Bronchial epithelial cell (primary cell): ENCODE results near the gene SYT15. TPM values are rescaled to one million over a fixed set of nuclear protein-coding genes. Genes with fewer than 3 reads are reported as not detected.
"Not testable (repeated sequence)": the region's sequence is repeated elsewhere in the genome, so short reads cannot be mapped to it uniquely, and the experiment has no call there.

ENCODE experiments used
- DNase-seq: peaks from one replicate; pipeline ENCODE4 v3.0.0-alpha.2; 2010; ENCODE audit warnings: low read depth
- FAIRE-seq: peaks from 2 replicates; lab custom pipeline; 2011; peaks lifted over from hg19 to GRCh38; lab: Jason Lieb, UNC
- H3K27me3 ChIP-seq: 2 replicates; pipeline ENCODE4 v1.5.1; 2011; ENCODE audit warnings: low read length; ENCODE audit not compliant: control insufficient read depth, insufficient read depth
- H3K36me3 ChIP-seq: 2 replicates; pipeline ENCODE4 v1.5.1; 2011; ENCODE audit warnings: low read length; ENCODE audit not compliant: control insufficient read depth, insufficient read depth
- H3K4me3 ChIP-seq: 2 replicates; pipeline ENCODE4 v1.5.1; 2011; ENCODE audit warnings: mild to moderate bottlenecking, low read depth, low read length, control low read depth
- total RNA-seq: library from RNA; depleted of rRNA; stranded (reverse); fragments of >200 nt; gene quantifications from 2 replicates; pipeline ENCODE4 v1.2.1, GENCODE V29; 2014

SYT15 gene
- total RNA-seq, 1 donor from 2014 or later, result under 0.01 TPM

- not testable (repeated sequence) for H3K4me3 ChIP-seq, H3K36me3 ChIP-seq, DNase-seq, FAIRE-seq, H3K27me3 ChIP-seq
Observed at GRCh38 chr10:46585246-46585645, 6.3 kb downstream of the SYT15 start.

GRCh38 chr10:46587546-46587945 is 8.6 kb downstream of the SYT15 start:
- not testable (repeated sequence) for DNase-seq, H3K4me3 ChIP-seq, FAIRE-seq, H3K36me3 ChIP-seq, H3K27me3 ChIP-seq

GRCh38 chr10:46588221-46588620 is 9.3 kb downstream of the SYT15 start:
- not testable (repeated sequence) for DNase-seq, H3K4me3 ChIP-seq, H3K36me3 ChIP-seq, H3K27me3 ChIP-seq, FAIRE-seq

- H3K27me3 ChIP-seq, H3K36me3 ChIP-seq, H3K4me3 ChIP-seq, FAIRE-seq, DNase-seq: not testable (repeated sequence)
Observed at GRCh38 chr10:46589589-46589988, 10.7 kb downstream of the SYT15 start.

GRCh38 chr10:46591053-46591452 is 12.1 kb downstream of the SYT15 start:
- not testable (repeated sequence) for H3K36me3 ChIP-seq, DNase-seq, FAIRE-seq, H3K4me3 ChIP-seq, H3K27me3 ChIP-seq

- FAIRE-seq, H3K36me3 ChIP-seq: not testable (repeated sequence)
Observed at GRCh38 chr10:46593307-46593706, 14.4 kb downstream of the SYT15 start.

GRCh38 chr10:46594453-46595063 is 15.6 kb downstream of the SYT15 start:
- DNase-seq, FAIRE-seq: not testable (repeated sequence)

More at GRCh38 chr10:46593307-46593706, 14.4 kb downstream of the SYT15 start:
- H3K27me3 ChIP-seq, DNase-seq, H3K4me3 ChIP-seq: not testable (repeated sequence)

GRCh38 chr10:46596570-46596969 is 17.6 kb downstream of the SYT15 start:
- not testable (repeated sequence) for DNase-seq, H3K4me3 ChIP-seq, H3K27me3 ChIP-seq, H3K36me3 ChIP-seq, FAIRE-seq

More at GRCh38 chr10:46594453-46595063, 15.6 kb downstream of the SYT15 start:
- H3K4me3 ChIP-seq, H3K36me3 ChIP-seq, H3K27me3 ChIP-seq: not testable (repeated sequence)

- not testable (repeated sequence) for H3K27me3 ChIP-seq, H3K36me3 ChIP-seq, FAIRE-seq, DNase-seq
- peak overlapping the region; percentile 32 for H3K4me3 ChIP-seq
Observed at GRCh38 chr10:46597616-46598246, 18.8 kb downstream of the SYT15 start.

- not testable (repeated sequence) for FAIRE-seq, DNase-seq, H3K27me3 ChIP-seq, H3K36me3 ChIP-seq, H3K4me3 ChIP-seq
Observed at GRCh38 chr10:46600516-46600915, 21.6 kb downstream of the SYT15 start.

GRCh38 chr10:46615540-46615939 is 36.6 kb downstream of the SYT15 start:
- FAIRE-seq, H3K4me3 ChIP-seq, H3K27me3 ChIP-seq, H3K36me3 ChIP-seq, DNase-seq: not testable (repeated sequence)

GRCh38 chr10:46616227-46616626 is 37.3 kb downstream of the SYT15 start:
- H3K27me3 ChIP-seq, H3K4me3 ChIP-seq, H3K36me3 ChIP-seq, FAIRE-seq, DNase-seq: not testable (repeated sequence)

- not testable (repeated sequence) for FAIRE-seq, H3K27me3 ChIP-seq, H3K36me3 ChIP-seq, H3K4me3 ChIP-seq, DNase-seq
Observed at GRCh38 chr10:46617134-46617533, 38.2 kb downstream of the SYT15 start.

GRCh38 chr10:46617913-46618312 is 39.0 kb downstream of the SYT15 start:
- not testable (repeated sequence) for H3K4me3 ChIP-seq, H3K27me3 ChIP-seq, FAIRE-seq, H3K36me3 ChIP-seq, DNase-seq
